NOMO-1 (cell line): ENCODE results near the gene SLC26A2.
"Not testable (repeated sequence)": the region's sequence is repeated elsewhere in the genome, so short reads cannot be mapped to it uniquely, and the experiment has no call there.

Experiments used
- DNase-seq, 2 experiments: peaks; one replicate each; lab custom pipeline; 2025; ENCODE audit not compliant: unreplicated experiment in 2 of 2; lab: John Stamatoyannopoulos, UW

Gene SLC26A2

GRCh38 chr5:149936700-149937091, 23.9 kb upstream of the SLC26A2 start:
- DNase-seq = no peak

GRCh38 chr5:149937610-149938009, 22.9 kb upstream of the SLC26A2 start:
- no peak for DNase-seq

GRCh38 chr5:149938279-149938678, 22.3 kb upstream of the SLC26A2 start:
- DNase-seq = no peak

GRCh38 chr5:149938791-149939358, 21.7 kb upstream of the SLC26A2 start:
- peak; percentile 53 to 77 for DNase-seq

- DNase-seq = peak; percentile 41 to 79
These were observed 21.0 kb upstream of the SLC26A2 start for GRCh38 chr5:149939546-149939945.

GRCh38 chr5:149940077-149940574, 20.4 kb upstream of the SLC26A2 start:
- DNase-seq = peak; percentile 80 to 96

GRCh38 chr5:149940941-149941644, 19.5 kb upstream of the SLC26A2 start:
- no peak for DNase-seq

- no peak for DNase-seq
These were observed 18.8 kb upstream of the SLC26A2 start for GRCh38 chr5:149941795-149942194.

- no peak for DNase-seq
These were observed 18.4 kb upstream of the SLC26A2 start for GRCh38 chr5:149942199-149942598.

GRCh38 chr5:149942741-149943169, 17.8 kb upstream of the SLC26A2 start:
- DNase-seq = not testable (repeated sequence)

GRCh38 chr5:149943177-149943949, 17.2 kb upstream of the SLC26A2 start:
- not testable (repeated sequence) for DNase-seq

GRCh38 chr5:149944666-149945065, 15.9 kb upstream of the SLC26A2 start, which contains the start of gene PDE6A:
TSS of gene PDE6A (minus strand) at chr5:149944793. CDS start at chr5:149944673, 120 bp downstream.
- DNase-seq = no peak

GRCh38 chr5:149946118-149946517, 14.4 kb upstream of the SLC26A2 start:
- DNase-seq = no peak

- DNase-seq = peak; percentile 37 to 64
These were observed 11.6 kb upstream of the SLC26A2 start for GRCh38 chr5:149948993-149949392.

GRCh38 chr5:149951138-149951749, 9.3 kb upstream of the SLC26A2 start:
- peak in 1 of 2 experiments; percentile 4 for DNase-seq

GRCh38 chr5:149953436-149954121, 7.0 kb upstream of the SLC26A2 start:
- DNase-seq = no peak

- DNase-seq = no peak
These were observed 5.8 kb upstream of the SLC26A2 start for GRCh38 chr5:149954798-149955197.

GRCh38 chr5:149956685-149957084, 3.9 kb upstream of the SLC26A2 start:
- DNase-seq = no peak

- DNase-seq = no peak
These were observed 2.7 kb upstream of the SLC26A2 start for GRCh38 chr5:149957855-149958254.
